ENCODE results near the gene TANGO6.
"Not testable (repeated sequence)": the region's sequence is repeated elsewhere in the genome, so short reads cannot be mapped to it uniquely, and the experiment has no call there.

The TANGO6 gene

DNA sequence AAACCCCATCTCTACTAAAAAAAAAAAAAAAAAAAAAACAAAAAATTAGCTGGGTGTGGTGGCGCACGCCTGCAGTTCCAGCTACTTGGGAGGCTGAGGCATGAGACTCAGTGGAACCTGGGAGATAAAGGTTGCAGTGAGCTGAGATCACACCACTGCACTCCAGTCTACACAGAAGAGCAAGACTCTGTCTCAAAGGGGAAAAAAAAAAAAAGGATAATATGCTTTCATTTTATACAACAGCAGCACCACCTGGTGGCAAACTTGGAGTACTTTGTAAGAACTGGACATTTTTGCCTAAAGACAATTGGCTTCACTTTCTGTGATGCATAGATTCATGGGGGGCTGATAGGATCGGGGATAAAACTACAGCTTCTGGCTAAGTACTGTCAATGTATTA lies 280.6 kb downstream of the TANGO6 start:
- DNase-seq: peak; percentile 52 to 83 (median 76)

DNA sequence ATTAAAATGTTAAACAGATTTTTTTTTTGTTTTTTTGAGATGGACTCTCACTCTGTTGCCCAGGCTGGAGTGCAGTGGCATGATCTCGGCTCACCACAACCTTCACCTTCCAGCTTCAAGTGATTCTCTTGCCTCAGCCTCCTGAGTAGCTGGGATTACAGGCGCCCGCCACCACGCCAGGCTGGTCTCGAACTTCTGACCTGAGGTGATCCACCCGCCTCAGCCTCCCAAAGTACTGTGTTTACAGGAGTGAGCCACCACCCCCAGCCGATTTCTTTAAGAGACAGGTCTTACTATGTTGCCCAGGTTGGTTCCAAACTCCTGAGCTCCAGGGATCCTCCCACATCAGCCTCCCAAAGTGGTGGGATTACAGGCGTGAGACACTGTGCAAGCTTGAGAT lies 281.1 kb downstream of the TANGO6 start:
- DNase-seq: not testable (repeated sequence)

DNA sequence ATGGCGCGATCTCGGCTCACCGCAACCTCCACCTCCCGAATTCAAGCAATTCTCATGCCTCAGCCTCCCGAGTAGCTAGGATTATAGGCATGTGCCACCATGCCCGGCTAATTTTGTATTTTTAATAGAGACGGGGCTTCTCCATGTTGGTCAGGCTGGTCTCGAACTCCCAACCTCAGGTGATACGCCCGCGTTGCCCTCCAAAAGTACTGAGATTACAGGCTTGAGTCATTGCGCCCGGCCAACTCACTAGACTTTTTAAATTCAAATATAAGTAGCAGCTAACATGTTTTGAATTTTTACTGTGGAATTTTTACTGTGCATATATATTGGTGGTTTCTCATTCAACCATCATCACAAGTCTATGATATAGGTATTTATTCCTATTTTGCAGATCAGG lies 281.6 kb downstream of the TANGO6 start:
- DNase-seq: not testable (repeated sequence)

DNA sequence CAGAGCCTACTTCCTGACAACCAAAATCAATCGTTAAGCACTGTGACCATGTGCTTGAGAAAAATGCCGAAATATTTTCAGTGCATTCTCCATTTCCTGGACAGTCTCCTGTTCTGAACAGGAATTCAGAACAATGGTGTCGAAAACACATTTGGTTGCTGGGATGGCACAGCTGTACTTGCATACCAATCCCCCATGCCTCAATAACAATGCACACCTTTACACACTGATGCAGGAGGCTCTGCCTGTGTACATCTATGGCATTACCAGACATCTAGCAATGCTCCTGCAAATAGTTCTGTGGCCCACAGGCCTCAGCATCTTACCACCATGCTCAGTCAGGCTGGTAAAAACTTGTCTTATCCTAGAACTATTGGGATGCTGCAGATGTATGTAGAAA lies 282.9 kb downstream of the TANGO6 start:
- no peak for DNase-seq

DNA sequence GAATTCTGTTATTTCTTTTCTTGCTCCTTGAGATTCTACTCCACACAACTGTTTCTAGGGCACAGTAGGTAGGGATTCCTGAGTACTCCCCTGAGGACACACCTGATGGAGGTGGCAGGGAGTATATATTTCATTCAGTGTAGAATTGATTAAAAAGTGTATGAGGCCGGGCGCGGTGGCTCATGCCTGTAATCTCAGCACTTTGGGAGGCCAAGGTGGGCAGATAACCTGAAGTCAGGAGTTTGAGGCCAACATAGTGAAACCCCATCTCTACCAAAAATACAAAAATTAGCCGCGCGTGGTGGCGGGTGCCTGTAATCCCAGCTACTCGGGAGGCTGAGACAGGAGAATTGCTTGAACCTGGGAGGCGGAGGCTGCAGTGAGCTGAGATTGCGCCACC lies 283.5 kb downstream of the TANGO6 start:
- not testable (repeated sequence) for DNase-seq

DNA sequence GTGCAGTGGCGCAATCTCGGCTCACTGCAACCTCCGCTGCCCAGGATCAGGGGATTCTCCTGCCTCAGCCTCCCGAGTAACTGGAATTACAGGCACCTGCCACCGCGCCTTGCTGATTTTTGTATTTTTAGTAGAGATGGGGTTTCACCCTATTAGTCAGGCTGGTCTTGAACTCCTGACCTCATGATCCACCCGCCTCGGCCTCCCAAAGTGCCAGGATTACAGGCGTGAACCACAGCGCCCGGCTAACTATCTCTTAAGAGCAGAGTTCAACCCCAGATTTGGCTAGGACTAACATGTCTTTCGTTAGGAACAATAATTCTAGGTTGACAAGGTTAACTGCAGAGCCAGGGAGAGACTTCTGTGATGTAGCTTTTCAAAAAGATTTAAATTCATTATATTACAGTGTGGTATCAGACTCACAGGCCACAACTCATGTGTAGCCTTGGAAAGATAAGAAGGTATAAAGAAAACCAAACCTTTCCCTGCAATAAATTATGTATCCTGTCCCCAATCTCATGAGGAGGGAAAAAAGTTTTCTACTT lies 284.7 kb downstream of the TANGO6 start:
- no peak for DNase-seq

DNA sequence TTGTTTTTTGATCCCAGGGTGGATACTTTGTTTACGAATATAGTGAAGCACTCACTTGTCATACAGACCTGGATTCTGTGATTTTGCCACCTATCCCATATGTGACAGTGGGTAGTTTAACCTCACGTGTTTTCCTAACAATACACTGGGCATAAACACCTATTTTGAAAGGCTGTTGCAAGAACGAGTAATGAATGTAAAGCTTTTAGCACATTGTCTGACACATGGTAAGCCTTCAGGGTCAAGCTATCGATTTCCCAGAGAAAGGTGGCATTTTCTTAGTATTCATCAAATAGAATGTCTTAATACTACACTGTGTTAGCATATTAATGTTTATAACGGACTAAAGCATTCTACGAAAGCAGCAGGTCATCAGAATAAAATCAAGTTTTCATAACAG lies 287.1 kb downstream of the TANGO6 start:
- no peak for DNase-seq

DNA sequence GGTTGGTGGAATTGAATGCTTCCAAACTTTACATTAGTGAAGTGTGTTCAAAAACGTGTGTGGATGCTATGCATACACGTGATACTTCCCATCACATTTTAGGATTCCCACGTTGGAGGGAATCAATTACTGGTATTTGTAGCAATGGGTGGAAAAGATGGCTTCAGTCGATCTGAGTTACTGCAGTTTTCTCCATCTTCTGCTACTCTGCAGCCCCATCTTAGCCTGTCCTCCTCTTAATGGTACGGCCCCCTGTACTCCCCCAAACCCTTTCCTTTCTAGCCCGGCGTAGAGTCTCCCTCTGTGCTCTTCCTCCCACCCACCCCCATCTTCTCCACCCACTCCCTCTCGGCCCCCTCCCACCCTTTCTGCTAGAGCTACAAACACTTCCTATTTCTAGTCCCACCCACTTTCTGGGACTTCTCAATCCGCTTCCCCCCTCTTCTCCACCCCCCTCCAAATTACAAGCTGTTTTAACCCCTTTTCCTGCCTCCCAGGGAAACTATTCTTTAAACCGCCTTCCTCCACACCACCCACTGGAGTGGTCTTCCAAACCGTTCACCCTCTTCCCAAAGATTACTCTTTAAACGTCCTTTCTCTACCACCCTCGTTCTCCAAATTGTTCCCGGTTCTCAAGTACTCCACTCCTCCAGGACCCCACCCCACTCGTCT lies 288.0 kb downstream of the TANGO6 start:
- peak; percentile 33 to 75 (median 60) for DNase-seq

DNA sequence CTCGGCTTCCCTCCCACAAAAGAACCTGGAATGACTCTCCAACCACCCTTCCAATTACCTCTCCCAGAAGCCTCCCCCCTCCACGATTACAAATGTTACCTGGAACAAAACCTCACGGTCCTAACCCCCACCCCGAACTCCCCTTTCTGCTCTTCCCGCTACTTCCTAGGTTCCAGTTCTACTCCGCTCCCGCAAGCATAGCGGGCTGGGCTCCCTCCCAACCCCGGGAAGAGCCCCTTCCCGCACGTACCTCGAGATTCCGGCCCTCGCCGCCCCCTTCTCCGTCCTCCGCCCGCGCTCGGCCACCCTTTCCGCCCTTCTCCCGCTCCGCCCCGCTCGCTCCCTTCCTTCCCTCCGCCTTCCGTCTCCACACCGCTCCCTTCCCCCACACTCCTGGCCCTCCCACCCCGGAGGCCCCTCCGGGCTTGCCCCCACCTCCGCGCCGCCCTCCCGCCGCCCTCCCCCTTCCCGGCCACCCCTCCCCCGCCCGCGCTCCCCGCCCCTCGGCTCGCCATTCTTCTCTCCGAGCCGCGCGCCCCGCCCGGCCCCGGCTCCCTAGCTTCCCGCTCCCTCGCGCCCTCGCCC lies 288.6 kb downstream of the TANGO6 start:
- DNase-seq: peak; percentile 60 to 84 (median 76)

DNA sequence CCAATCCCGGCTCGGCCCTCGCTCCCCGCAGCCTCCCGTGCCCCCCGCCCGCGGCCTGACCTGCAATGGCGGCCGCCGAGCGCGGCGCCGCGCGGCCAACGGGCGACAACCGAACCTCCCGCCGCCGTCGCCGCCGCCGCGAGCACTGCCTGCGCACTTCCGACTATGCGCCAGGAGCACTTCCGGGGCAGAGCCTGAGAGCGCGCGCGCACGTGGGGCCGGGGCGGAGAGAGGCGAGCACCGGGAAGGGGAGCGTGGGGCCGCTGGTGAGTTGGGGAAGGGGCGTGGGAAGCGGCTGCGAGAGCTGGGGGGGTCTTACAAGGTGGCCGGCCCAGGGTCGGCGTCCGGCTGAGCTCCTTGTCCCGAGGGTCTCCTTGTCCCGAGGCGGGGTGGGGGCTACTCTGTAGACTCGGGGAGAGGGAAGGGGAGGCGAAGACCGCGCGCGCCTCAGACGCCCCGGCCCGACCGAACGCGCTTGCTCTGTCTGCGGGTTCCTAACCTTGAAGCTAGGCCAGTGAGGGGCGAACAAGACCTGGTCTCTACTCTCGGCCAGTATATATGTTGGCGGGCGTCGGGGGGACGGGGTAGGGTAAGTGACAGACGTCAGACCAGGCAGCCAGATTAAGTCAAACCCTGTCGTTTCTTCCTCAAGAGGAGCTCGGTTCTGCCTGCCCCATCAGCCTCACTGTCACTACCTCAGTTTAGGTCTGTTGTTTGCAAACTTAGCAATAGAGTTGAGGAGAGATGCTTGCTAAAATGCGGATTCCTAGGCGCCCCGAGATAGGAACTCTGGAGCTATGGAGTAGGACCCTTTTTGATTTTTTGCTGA lies 289.3 kb downstream of the TANGO6 start, which contains the start of the genes CHTF8 and UTP4:
TSS of gene CHTF8 (minus strand) at position 165 of the 829 bp plus-strand sequence. CDS start 11,130 bp downstream, outside the sequence.
TSS of gene UTP4 (plus strand) at position 226 of the 829 bp plus-strand sequence. CDS start 811 bp downstream, outside the sequence.
- DNase-seq: peak; percentile 87 to 96 (median 93)

DNA sequence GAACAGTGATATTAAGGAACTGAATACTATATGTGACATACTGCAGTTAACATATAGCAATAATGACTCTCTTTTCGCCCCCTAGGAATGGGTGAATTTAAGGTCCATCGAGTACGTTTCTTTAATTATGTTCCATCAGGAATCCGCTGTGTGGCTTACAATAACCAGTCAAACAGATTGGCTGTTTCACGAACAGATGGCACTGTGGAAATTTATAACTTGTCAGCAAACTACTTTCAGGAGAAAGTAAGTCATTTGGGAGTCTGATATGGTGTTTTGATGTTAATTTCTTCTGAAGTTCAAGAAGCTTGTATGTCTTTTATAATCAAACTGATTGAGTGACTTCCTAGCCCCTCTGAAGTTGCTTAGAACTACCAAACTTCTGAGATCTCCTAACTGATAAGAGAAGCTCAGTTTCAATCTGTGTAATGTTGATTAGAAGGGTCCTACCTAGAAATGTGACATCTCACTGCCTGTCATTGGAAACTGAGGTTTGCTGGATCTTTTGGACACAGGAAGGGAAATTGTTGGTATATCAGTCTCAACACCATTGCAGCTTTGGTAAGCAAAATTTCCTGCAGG lies 290.1 kb downstream of the TANGO6 start:
- DNase-seq: peak in 1 of 4 experiments; percentile 16

Measured in suppressor macrophage (primary cell).